Measurements from ENCODE around the gene CUBN. TPM values are rescaled to one million over a fixed set of nuclear protein-coding genes. Genes with fewer than 3 reads are reported as not detected.

The CUBN gene
- 0.02 to 0.06 TPM (median 0.05 TPM) in 5 replicates for total RNA-seq (2022; extraction: Qiagen RNA extraction)

GRCh38 chr10:17129741-17130140 lies at the start of gene CUBN:
TSS of gene CUBN (minus strand) at chr10:17129811. CDS start at chr10:17129765, 46 bp downstream.

GRCh38 chr10:16817125-16818019 lies 312.2 kb downstream of the CUBN start, which contains the start of gene RSU1:
TSS of gene RSU1 (minus strand) at chr10:16817424. CDS start at chr10:16817081, 343 bp downstream.

Other genes with a start within 250 kb of the CUBN start
- gene TRDMT1, start 71.9 kb upstream of the CUBN start, total RNA-seq (2022; extraction: Qiagen RNA extraction) = 2.8 to 3.0 TPM (median 2.9 TPM) in 5 replicates
- gene VIM, start 98.4 kb upstream of the CUBN start, total RNA-seq (2022; extraction: Qiagen RNA extraction) = 1,625 to 1,778 TPM (median 1,701 TPM) in 5 replicates